UCSD-AML1 (cell line): ENCODE data around the gene TRIOBP.
A peak's percentile ranks its signal among the peaks of the same experiment; 100 is the strongest.
"Not testable (repeated sequence)": the region's sequence is repeated elsewhere in the genome, so short reads cannot be mapped to it uniquely, and the experiment has no call there.

Source experiments
- DNase-seq: peaks from one replicate; lab custom pipeline; 2025; ENCODE audit not compliant: unreplicated experiment; lab: John Stamatoyannopoulos, UW

TRIOBP gene

GRCh38 chr22:37696657-37697537 lies at the start of gene TRIOBP:
Gene TRIOBP (plus strand): TSS chr22:37697048. CDS start chr22:37701366, 4,318 bp downstream.
- DNase-seq: peak; percentile 87

- no peak for DNase-seq
These were observed 49.5 kb upstream of the TRIOBP start for GRCh38 chr22:37647317-37647716.

- no peak for DNase-seq
These were observed 48.9 kb upstream of the TRIOBP start for GRCh38 chr22:37647928-37648327.

- DNase-seq: no peak
These were observed 46.2 kb upstream of the TRIOBP start for GRCh38 chr22:37650463-37651136.

GRCh38 chr22:37654563-37655251 lies 42.1 kb upstream of the TRIOBP start:
- no peak for DNase-seq

- no peak for DNase-seq
These were observed 41.6 kb upstream of the TRIOBP start for GRCh38 chr22:37655252-37655563.

GRCh38 chr22:37656583-37656982 lies 40.3 kb upstream of the TRIOBP start:
- not testable (repeated sequence) for DNase-seq

- no peak for DNase-seq
These were observed 39.2 kb upstream of the TRIOBP start for GRCh38 chr22:37657590-37658132.

- peak; percentile 99 for DNase-seq
These were observed 38.4 kb upstream of the TRIOBP start, which contains the start of gene PDXP for GRCh38 chr22:37658133-37659065. Gene PDXP (plus strand): TSS chr22:37658723. CDS start chr22:37658783, 60 bp downstream.

GRCh38 chr22:37659066-37659896 lies 37.6 kb upstream of the TRIOBP start:
- DNase-seq: peak; percentile 32

GRCh38 chr22:37659897-37660708 lies 36.7 kb upstream of the TRIOBP start:
- no peak for DNase-seq

GRCh38 chr22:37660709-37661045 lies 36.2 kb upstream of the TRIOBP start:
- no peak for DNase-seq

- peak; percentile 29 for DNase-seq
These were observed 35.5 kb upstream of the TRIOBP start for GRCh38 chr22:37661160-37661924.

GRCh38 chr22:37662039-37662438 lies 34.8 kb upstream of the TRIOBP start:
- DNase-seq: no peak

- DNase-seq: no peak
These were observed 33.2 kb upstream of the TRIOBP start for GRCh38 chr22:37663521-37664140.

- DNase-seq: no peak
These were observed 32.4 kb upstream of the TRIOBP start for GRCh38 chr22:37664249-37665101.

- DNase-seq: no peak
These were observed 31.4 kb upstream of the TRIOBP start for GRCh38 chr22:37665487-37665886.
